Activated CD8-positive, alpha-beta memory T cell treated with anti-CD3 and anti-CD28 coated beads for 48 hours (primary cell): Measurements from ENCODE around the gene NRG3.
"Not testable (repeated sequence)": the region's sequence is repeated elsewhere in the genome, so short reads cannot be mapped to it uniquely, and the experiment has no call there.

Experiments
- DNase-seq, 3 experiments: peaks; one replicate each; pipeline ENCODE4 v3.0.0-alpha.2; 2020; ENCODE audit warnings: low read depth in 2 of 3, low spot score in 2 of 3

The NRG3 gene

DNA sequence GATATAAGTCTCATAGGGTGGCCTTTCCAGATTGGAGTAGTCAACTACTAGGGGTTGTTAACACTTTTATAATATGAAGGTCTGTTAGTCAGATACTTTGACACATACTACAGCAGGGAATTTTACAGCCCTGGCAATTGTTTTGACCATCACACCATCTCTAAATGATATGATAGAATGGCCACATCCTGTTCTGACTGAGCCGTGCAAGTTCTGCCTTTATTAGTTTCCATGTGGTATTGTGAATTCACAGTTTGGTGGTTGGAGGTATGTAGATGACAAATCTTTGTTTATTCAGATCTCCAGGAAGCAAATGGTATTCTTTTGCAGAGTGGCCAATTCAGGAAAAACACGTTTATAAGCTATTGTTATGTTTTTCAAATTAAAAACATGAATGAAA is 83.0 kb downstream of the NRG3 start:
- DNase-seq = no peak

DNA sequence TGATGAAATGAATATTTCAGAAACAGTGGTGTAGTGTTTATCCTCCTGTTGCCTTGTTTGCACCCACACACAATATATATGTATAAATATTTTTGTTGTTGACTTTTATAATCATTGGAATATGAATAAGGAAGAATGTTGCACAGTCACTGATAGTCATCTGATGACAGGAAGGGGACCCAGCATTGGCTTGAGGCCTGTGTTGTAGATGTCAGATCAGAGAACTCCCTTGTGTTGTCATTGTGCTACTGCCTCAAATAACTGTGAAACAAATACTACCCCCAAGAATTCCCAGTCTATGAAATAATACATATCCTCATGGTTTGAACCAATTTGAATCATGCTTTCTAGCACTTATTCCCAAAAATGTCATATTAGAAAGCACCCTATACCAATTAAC is 84.0 kb downstream of the NRG3 start:
- DNase-seq = no peak

DNA sequence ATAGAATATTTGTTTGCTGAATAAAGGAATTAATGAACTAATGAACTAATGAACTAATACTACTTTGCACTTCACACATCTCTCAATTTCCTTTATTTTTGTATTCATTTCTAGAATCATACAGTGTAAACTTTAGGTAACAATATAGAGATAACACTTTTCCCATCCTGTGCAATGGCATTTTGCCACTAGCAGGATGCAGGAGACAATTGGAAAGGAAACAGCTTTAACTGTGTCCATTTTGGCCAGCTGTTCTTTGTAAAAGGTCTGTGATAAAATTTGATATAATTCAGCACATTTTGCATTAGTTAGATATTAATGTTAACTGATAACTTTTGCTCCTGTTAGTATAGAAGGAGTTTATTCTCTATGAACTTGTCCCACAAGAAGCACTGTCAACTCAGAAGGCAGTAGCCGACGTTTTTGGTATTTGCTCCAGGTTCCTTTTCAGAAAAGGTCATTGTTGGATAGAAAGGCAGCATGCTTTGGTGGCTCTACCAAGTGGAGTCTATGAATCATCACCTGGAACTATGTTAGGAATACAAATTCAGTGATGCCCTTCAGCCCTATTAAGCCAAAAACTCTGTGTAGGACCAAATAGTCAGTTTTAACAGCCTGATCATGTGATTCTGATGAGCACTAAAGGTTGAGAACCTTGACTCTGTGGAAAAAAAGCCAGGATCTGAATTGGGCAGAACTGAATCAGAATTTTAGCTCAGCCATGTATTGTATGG is 86.6 kb downstream of the NRG3 start:
- no peak for DNase-seq

DNA sequence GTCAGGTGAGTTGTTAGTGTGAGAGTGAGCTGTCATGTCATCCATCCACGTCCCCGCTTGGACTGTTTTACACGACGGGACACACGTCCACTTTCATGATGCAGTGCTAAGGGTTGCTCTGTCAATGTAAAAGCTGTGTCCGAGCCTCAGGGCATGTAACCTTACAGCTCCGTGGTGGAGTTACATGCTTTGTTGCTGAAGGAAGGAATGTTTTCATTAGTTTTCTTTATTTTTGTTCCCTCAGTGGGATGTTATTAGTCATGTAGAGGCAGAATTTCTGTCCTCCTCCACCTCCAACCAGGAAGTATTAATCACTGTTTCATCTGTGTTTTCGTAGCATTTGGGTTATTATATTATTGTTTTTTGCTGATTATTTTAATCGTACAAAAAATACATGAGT is 88.6 kb downstream of the NRG3 start:
- no peak for DNase-seq

DNA sequence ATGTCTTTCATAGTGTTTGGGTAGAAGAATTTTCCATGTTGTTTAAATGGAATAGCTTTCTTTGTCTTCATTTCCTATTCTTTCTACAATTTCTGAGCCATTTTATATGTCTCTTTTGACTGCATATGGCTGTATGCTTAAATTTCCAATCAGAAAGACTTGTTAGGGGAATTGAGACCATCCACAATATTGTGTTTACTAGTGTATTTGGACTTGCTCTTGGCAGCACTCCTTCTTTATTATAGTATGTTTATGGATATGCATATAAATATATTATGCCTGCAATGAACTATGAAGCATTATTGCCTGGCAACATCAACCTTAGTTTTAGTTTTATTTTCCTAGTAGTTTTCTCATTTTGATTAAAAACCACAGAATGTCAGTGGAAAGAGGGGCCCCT is 92.7 kb downstream of the NRG3 start:
- DNase-seq = no peak

DNA sequence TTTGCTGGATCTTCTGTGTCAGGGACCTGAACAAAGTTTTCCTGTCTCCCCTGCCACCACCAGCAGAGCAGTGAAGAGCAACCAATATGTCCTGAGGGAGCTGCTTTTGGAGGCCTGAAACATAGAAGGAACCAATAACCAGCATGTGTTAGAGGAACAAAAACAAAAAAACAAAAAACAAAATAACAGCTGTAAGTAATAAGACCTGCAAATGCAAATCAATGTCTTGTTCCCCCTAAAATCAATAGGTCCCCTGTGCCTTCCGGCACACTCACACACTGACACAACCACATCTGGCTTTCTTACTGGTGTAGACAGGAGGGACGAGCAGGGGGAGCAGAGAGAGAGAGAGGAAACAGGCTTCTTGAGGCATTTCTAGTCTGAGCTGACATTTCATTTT is 94.1 kb downstream of the NRG3 start:
- DNase-seq = no peak

DNA sequence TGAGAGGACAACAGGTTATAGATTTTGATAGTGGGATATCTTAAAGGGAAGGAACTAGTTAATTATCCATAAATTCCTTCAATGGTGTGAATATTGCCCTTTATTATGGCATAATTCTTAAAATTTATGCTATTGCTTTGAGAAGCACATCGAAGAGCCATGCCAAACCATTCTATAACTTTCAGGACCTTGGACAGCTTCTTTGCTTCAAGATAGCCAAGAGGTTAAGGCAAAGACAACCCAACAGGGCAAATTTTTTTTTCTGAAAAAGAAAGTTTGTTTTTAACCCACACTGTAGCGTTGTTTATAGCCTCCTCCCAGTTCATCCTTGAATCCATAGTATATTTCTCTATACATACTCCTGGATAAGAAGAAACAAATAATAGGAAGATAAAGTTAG is 103.2 kb downstream of the NRG3 start:
- DNase-seq = no peak

DNA sequence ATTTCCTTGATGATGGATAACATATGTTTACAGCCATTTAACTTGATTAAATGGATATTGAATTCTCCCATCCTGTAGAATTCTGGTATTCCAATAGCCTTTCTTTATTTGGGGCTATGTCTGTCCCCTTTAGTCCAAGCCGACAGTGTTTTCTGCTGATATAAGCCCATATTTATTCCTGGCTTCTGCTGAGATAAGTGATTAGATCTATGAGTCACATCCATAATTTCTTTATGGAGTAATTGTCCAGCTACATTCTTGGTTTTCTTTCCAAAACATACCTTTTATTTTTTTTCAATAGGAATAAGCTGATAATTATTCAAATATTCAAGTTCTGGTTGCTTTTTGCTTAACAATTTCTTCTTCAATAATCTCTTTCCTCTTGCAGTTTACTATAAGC is 106.7 kb downstream of the NRG3 start:
- no peak for DNase-seq

DNA sequence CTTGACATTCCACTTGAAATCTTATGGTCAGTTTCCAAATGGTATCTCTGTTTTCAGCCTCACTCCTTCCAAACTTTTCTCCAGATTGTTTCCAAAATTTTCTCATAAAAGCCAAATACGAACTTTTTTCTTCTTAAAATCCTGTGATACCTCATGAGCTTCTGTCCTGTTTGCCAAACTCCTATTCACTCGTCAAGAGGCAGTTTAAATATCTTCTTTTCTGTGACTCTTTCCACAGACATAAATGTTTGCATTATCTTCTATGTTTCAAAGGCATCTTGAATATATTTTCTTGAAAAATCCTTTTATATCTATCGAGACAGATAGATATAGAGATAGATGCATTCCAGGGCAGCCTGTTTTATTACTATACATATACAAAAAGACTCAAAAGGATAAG is 109.4 kb downstream of the NRG3 start:
- DNase-seq = no peak

DNA sequence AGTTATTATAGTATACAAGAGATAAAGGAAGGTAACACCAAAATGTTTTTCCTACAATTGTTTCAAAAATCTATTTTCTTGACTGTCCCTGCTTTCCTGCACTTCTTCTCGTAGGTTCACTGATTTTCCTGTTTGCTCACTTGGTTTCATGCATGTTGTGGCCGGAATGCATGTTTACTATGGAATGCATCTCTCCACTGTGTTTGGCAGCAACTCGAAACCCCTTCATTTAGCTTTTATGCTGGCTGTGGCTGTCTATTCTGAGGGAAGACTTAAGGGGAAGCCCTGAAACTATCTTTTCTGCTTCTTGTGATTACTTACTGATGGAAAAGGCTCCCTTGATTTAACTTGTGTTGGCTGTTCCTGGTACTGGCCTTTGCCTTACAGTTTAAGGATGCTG is 120.3 kb downstream of the NRG3 start:
- DNase-seq = no peak

DNA sequence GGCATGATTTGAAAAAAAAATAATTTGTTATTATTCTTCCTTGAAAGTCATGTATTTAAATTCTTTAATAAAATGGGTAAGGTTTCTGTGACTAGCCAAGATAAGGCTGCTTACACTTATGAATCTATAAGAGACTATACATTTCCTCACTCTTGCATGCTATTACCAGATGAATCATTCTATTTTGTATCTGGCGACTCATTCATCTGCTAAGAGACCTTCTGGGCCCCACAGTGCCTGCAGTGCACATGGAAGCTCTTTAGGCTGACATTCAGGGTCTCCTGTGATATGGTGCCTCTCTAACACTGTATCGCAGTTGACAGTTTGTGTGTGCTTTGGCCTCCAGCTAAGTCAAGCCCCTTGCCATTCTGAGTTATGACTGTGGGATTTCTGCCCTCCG is 121.9 kb downstream of the NRG3 start:
- DNase-seq = no peak

DNA sequence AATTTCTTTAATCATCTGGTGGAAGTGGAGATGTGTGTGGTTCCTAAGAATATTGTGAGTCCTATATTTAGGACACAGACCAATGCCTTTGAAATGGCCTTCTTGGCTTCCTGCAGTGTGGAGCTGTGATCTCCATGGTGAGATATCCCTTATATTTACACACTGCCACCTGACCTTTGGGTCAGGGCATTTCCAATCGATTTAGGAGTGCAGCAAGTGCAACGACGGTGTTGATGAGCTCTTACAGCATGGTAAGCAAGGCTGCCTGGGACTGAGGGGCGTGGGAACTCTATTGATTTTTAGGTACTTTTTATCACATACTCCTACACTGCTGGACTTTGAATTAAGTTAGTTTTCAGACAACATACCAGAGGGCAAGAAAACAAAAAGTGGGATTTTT is 146.0 kb downstream of the NRG3 start:
- DNase-seq = no peak

DNA sequence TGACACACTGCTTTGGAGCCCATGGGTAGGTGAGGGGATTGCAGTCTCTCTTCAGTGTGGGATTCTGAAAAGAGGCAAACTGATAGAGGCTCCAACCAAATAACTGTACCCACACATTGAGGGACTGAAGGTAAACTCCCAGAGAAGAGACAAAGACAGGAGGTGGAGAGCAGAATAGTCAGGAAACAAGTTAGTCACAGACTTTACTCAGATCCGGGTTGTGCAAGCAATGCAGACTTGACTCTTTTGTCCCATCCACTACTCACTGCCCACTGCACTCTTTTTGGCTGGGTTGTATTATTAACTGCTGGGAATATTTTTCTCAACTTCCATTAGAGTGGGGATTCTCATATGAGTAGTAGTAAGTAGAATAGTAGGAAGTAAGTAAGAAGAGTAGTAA is 152.7 kb downstream of the NRG3 start:
- DNase-seq = no peak

DNA sequence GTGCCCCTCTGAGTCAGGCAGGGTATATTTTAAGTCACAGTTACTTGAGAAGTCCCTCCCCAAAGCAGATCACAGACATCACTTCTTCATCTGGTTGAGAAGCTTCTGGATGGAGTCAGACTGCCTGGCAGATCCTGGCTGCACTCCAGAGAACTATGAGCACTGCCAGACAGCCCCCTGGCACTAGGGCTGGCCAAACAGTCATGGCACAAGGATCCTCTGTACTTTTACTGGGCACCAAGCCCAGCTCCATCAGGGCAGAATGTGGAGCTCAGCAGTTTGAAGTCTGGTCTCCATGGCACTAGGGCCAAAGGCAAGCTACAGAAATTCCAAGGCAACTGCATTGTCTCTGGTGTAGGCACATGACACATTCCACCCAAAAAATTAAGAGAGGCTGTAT is 162.1 kb downstream of the NRG3 start:
- DNase-seq = no peak

DNA sequence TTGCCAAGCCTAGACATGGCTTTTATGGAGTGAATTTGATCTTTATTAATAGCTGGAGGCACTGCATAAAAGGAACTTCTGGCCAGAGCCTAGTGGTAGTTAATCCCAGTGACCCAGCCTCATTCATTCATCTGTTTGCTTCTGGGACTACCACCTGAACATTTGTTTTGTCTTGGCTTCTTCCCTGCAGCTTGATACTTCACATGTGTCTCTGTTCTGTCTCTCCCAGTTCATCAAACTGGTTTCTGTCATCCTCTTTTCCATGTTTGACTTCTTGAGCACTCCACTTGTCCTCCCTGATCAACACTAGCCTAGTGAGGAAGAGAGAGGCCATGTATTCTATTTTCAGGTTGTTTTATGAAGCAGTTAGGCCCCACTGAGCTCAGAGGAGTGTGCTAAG is 163.6 kb downstream of the NRG3 start:
- no peak for DNase-seq

DNA sequence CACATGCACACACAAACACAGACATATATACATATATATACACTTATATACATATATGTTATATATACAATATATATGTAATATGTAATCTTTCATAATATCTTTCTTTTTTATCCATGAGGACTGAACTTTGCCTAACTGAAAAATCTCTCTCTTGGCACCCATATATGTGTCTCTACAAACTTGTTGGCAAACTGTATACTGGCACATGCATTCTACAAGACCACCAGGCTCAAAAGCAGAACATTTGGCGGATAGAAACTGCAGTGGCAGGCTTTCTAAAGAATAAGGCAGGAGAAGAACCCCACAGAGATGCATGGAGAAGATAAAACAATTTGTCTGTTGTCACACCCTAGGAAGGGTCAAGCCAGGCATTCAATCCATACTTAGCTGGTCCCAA is 165.3 kb downstream of the NRG3 start:
- DNase-seq = no peak

DNA sequence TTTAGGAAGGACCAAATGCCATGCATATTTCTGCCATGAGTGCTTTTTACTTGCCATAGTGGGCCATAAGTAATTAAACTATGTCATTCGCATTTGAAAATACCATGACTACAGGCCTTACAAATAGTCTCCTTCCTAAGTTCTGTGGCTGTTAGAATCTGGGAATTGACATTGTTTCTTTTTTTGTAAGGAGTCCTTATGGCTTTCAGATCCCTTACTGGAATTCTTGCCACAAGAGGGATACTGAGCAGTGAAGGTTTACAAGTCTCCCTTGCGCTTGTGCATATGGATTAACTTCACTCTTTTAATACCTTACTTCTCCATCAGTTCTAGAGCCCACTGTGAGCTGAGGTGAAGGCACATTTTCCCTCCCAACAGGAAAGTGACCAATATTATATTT is 166.0 kb downstream of the NRG3 start:
- no peak for DNase-seq

DNA sequence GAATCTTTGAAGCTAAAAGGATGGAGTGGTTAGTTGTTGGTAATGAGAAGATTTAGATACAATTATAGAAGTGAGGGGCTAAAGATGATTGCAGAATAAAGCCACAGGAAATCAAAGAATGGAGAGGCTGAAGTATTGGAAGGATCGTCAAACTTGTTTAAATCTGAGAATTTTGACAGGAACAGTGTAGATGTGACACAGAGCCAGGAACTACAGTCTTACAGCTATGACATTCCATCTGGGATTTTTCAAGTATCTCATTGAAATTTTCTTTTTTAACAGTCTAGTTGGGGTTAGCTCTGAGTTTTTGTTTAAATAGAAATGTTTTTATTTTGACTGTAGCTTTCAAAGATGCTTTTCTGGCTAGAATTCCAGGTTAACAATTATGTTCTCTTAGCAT is 181.4 kb downstream of the NRG3 start:
- DNase-seq = no peak

DNA sequence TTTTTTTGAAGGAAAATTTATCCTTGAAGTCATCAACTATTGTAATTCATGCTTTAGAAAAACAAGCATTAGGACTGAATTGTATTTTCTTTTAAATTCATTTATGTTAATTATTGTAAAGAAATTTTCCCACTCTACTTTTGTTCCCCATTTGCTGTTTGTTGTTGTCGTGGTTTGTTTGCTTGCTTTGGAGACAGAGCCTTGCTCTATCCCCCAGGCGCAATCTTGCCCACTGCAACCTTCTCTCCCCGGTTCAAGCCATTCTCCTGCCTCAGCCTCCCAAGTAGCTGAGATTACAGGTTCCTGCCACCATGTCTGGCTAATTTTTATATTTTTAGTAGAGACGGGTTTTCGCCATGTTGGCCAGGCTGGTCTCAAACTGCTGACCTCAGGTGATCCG is 192.2 kb downstream of the NRG3 start:
- DNase-seq = not testable (repeated sequence)

DNA sequence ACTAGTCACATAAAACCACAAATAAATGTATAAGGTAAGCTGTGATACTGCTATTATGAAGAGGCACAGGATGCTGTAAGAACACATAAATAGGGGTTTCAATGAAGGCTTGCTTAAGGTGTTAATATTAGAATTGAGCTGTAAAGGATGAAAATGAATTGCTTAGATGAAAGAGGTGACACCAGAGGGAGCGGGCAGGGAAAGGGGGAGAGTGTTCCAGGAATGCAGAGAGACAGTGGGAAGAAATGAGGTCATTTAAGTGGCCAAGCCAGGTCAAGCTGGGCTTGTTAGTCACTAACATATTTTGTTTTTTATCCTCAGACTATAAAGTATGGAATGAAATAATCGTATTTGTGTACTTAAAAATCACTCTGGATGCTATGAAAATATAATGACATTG is 193.5 kb downstream of the NRG3 start:
- DNase-seq = no peak

DNA sequence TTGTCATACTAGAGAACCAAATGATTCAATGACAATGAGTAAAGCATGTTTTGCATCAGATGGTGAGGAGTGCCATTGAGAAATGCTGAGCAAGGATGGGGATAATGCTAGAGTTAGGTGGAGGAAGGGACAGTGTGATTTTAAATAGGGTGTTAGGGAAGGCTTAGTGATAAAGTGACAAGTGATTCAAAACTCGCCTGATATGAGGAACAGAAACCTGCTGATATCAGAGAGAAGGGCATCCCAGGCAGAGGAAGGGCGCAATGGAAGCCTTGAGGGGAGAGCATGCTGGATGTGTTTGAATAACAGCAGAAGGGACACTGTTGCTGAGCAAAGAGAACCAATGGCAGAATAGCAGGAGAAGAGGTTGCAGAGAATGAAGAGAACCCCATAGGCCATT is 196.2 kb downstream of the NRG3 start:
- DNase-seq = no peak

DNA sequence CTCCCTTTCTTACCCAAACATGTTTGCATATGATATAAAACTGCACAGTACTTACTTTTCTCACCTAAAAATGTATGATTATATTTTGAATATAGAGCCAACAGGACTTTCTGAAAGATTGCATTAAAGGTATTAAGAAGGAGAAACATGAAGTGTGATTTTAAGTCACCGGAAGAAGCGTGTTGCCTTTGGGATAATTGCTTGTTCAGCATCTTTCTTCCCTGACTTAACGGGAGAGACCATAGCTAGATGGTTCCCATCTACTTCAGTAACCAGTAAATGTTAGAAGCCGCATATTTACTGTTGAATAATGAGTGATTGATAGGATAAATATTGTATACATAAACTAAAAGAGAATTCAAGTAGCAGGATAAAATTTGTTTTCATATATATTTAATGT is 197.1 kb downstream of the NRG3 start:
- no peak for DNase-seq

DNA sequence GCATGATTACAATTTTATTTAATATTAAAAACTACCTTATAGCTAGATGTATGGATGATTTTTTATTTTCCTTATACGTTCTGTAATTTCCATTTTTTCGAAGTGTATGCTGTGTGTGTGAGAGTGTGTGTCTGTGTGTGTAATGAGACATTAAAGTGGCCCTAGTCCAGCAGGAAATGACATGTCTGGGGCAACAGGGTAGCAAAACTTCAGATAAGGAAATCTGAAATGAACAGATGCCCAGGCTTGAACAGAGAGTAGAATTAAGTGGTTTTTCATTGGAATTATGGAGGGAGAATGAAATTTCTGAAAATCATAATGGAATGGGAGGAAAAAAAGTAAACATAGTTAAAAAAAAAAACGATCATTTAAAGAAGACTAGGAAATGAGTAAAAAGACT is 200.6 kb downstream of the NRG3 start:
- no peak for DNase-seq

DNA sequence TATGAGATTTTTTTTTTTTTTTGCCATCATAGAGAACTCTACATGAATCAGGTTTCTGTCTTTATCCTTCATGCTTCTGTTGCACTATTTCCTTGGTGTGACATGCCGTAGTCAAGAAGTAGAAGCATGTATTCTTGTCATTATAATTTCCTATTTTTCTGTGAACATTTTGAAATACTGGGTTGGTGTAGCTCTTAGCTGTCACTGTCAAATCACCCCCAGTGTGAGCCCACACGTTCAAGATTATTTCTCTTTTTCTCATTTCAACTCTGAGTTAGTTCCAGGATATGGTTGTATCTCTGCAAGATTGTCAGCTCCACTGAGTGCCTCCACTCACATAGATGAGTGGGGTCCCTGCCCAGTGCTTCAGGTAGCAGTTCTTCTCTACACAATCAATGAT is 209.5 kb downstream of the NRG3 start:
- no peak for DNase-seq
